Measurements from ENCODE around the gene PANX1.

DNA sequence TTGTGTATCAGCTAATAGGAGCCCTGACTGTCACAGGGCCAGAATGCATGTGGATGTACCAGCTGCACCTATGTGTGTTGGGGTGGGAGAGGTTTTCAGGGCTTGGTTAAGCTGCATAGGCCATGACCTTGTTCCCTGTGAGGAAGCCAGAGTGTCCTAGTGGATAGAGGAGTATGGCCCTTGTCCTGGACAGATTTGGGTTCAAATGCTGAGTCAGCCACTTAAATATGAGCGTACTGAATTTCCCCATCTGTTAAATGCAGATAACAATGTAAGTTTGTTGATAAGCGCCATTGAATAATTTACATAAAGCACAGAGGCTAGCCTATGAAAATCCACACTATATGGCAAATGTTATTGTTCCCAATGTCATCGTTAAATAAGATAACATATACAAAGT is 74.4 kb downstream of the PANX1 start:
- TF ChIP-seq, protein P1, sequence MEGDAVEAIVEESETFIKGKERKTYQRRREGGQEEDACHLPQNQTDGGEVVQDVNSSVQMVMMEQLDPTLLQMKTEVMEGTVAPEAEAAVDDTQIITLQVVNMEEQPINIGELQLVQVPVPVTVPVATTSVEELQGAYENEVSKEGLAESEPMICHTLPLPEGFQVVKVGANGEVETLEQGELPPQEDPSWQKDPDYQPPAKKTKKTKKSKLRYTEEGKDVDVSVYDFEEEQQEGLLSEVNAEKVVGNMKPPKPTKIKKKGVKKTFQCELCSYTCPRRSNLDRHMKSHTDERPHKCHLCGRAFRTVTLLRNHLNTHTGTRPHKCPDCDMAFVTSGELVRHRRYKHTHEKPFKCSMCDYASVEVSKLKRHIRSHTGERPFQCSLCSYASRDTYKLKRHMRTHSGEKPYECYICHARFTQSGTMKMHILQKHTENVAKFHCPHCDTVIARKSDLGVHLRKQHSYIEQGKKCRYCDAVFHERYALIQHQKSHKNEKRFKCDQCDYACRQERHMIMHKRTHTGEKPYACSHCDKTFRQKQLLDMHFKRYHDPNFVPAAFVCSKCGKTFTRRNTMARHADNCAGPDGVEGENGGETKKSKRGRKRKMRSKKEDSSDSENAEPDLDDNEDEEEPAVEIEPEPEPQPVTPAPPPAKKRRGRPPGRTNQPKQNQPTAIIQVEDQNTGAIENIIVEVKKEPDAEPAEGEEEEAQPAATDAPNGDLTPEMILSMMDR (IDR thresholded peaks at IDR 0.05): no peak
- TF ChIP-seq POLR2A (IDR thresholded peaks at IDR 0.05): no peak

Data from adrenal gland (tissue), 5 donors.